HepG2 (cell line): Measurements from ENCODE around the gene SLC12A3. TPM values are rescaled to one million over a fixed set of nuclear protein-coding genes. Genes with fewer than 3 reads are reported as not detected.

Source experiments
- ARNT2 ChIP-seq: sonication (generic); formaldehyde crosslinking; IDR thresholded peaks from 2 replicates; pipeline ENCODE4 v1.8.0; 2022; ENCODE audit warnings: mild to moderate bottlenecking, low read depth, missing genetic modification reagents, moderate library complexity
- EHMT2 ChIP-seq: fragments of 200-600 bp; sonication (generic); IDR thresholded peaks from 2 replicates; pipeline ENCODE4 v1.7.0; 2017; ENCODE audit warnings: antibody characterized with exemption, low read depth, low read length, borderline replicate concordance
- FOXP1 ChIP-seq, 2 experiments: fragments of 450-650 bp in 1 of 2; IDR thresholded peaks; 2 replicates each; pipeline ENCODE4 v1.6.1; 2017 to 2018; ENCODE audit warnings: antibody characterized with exemption in 1 of 2
- HNRNPH1 ChIP-seq: fragments of 200-400 bp; formaldehyde crosslinking; optimal IDR thresholded peaks from 2 replicates; pipeline ENCODE3; 2017; ENCODE audit warnings: mild to moderate bottlenecking, low read depth, low read length
- IKZF4 ChIP-seq: sonication (generic); formaldehyde crosslinking; IDR thresholded peaks from 2 replicates; pipeline ENCODE4 v1.5.1; 2020; ENCODE audit warnings: borderline replicate concordance, mild to moderate bottlenecking, low read depth, missing genetic modification reagents; ENCODE audit errors: not compliant biosample characterization
- KMT2B ChIP-seq: IDR thresholded peaks from 2 replicates; pipeline ENCODE4 v1.6.1; 2016; ENCODE audit warnings: missing genetic modification reagents, missing compliant biosample characterization
- NFRKB ChIP-seq: fragments of 450-650 bp; IDR thresholded peaks from 2 replicates; pipeline ENCODE4 v1.6.1; 2017
- PAF1 ChIP-seq: IDR thresholded peaks from 2 replicates; pipeline ENCODE4 v1.6.1; 2016; ENCODE audit warnings: missing genetic modification reagents, missing compliant biosample characterization
- SMC3 ChIP-seq: IDR thresholded peaks from 2 replicates; pipeline ENCODE4 v1.6.1; 2011; ENCODE audit warnings: low read length, improper control_type of control experiment
- SMYD3 ChIP-seq: sonication (generic); formaldehyde crosslinking; IDR thresholded peaks from 2 replicates; pipeline ENCODE4 v1.8.1; 2023; ENCODE audit warnings: mild to moderate bottlenecking, missing genetic modification reagents
- SNRNP70 ChIP-seq: fragments of 200-400 bp; formaldehyde crosslinking; IDR thresholded peaks from 2 replicates; pipeline ENCODE4 v1.6.1; 2017; ENCODE audit warnings: mild to moderate bottlenecking, low read depth, low read length, moderate library complexity
- TFAP4 ChIP-seq: sonication (generic); IDR thresholded peaks from 2 replicates; pipeline ENCODE4 v1.6.1; 2016; ENCODE audit warnings: low read depth, borderline replicate concordance
- U2AF2 ChIP-seq: fragments of 200-400 bp; formaldehyde crosslinking; IDR thresholded peaks from 2 replicates; pipeline ENCODE4 v1.6.1; 2017; ENCODE audit warnings: low read depth, mild to moderate bottlenecking, low read length
- YEATS4 ChIP-seq: sonication (generic); formaldehyde crosslinking; IDR thresholded peaks from 2 replicates; pipeline ENCODE4 v1.4.0; 2020; ENCODE audit warnings: missing genetic modification reagents, borderline replicate concordance
- ZBTB21 ChIP-seq: sonication (generic); formaldehyde crosslinking; IDR thresholded peaks from 2 replicates; pipeline ENCODE4 v1.4.0; 2020; ENCODE audit warnings: missing genetic modification reagents
- ZFP1 ChIP-seq: IDR thresholded peaks from 2 replicates; pipeline ENCODE4 v1.6.1; 2016
- ZNF274 ChIP-seq: sonication (generic); formaldehyde crosslinking; IDR thresholded peaks from 2 replicates; pipeline ENCODE4 v1.5.1; 2020; ENCODE audit warnings: mild to moderate bottlenecking, missing genetic modification reagents
- ZNF343 ChIP-seq: sonication (generic); formaldehyde crosslinking; IDR thresholded peaks from 2 replicates; pipeline ENCODE4 v1.4.0; 2020; ENCODE audit warnings: mild to moderate bottlenecking, missing genetic modification reagents
- ZNF703 ChIP-seq: sonication (generic); formaldehyde crosslinking; IDR thresholded peaks from 2 replicates; pipeline ENCODE4 v1.5.1; 2020; ENCODE audit warnings: missing genetic modification reagents, mild to moderate bottlenecking, moderate library complexity, borderline replicate concordance
- ZNF772 ChIP-seq: sonication (generic); formaldehyde crosslinking; IDR thresholded peaks from 2 replicates; pipeline ENCODE4 v1.5.0; 2020; ENCODE audit warnings: mild to moderate bottlenecking, missing genetic modification reagents
- polyA plus RNA-seq, 8 experiments: library from polyadenylated mRNA; depleted of rRNA in 3 of 8; stranded (reverse) in 7 of 8; unstranded in 1 of 8; fragments of >200 nt; fragmentation: Illumina TruSeq in 4 of 8; extraction: Trizol in 4 of 8; gene quantifications; 2 replicates each; pipeline versions ENCODE4 v1.2.1 to v1.2.3, GENCODE V29; 2011 to 2016; ENCODE audit warnings: low read depth in 4 of 8, missing spikeins in 1 of 8, mixed read lengths in 1 of 8; ENCODE audit not compliant: insufficient read depth in 1 of 8
- total RNA-seq, 5 experiments: library from RNA; depleted of rRNA; stranded (reverse); fragments of >200 nt; fragmentation: Illumina TruSeq; extraction: Trizol; gene quantifications; 2 replicates each; pipeline ENCODE4 v1.2.3, GENCODE V29; 2016; ENCODE audit warnings: low read depth in 1 of 5
- TF ChIP-seq, protein P1 (sequence below): sonication (generic); formaldehyde crosslinking; IDR thresholded peaks from 2 replicates; pipeline ENCODE4 v1.5.1; 2020; ENCODE audit warnings: mild to moderate bottlenecking, missing genetic modification reagents, borderline replicate concordance
- TF ChIP-seq, protein P2 (sequence below): sonication (generic); formaldehyde crosslinking; IDR thresholded peaks from 2 replicates; pipeline ENCODE4 v1.9.0; 2021; ENCODE audit warnings: missing genetic modification reagents, mild to moderate bottlenecking, borderline replicate concordance

Gene SLC12A3
- total and polyA plus RNA-seq, 2 of the 13 experiments (the other 11 are each of a cell fraction or from before 2014, with no cell fraction given): 6.2 TPM; not detected in 1

GRCh38 chr16:56861092-56861610, 3.9 kb upstream of the SLC12A3 start (continued):
- TF ChIP-seq, protein P1, sequence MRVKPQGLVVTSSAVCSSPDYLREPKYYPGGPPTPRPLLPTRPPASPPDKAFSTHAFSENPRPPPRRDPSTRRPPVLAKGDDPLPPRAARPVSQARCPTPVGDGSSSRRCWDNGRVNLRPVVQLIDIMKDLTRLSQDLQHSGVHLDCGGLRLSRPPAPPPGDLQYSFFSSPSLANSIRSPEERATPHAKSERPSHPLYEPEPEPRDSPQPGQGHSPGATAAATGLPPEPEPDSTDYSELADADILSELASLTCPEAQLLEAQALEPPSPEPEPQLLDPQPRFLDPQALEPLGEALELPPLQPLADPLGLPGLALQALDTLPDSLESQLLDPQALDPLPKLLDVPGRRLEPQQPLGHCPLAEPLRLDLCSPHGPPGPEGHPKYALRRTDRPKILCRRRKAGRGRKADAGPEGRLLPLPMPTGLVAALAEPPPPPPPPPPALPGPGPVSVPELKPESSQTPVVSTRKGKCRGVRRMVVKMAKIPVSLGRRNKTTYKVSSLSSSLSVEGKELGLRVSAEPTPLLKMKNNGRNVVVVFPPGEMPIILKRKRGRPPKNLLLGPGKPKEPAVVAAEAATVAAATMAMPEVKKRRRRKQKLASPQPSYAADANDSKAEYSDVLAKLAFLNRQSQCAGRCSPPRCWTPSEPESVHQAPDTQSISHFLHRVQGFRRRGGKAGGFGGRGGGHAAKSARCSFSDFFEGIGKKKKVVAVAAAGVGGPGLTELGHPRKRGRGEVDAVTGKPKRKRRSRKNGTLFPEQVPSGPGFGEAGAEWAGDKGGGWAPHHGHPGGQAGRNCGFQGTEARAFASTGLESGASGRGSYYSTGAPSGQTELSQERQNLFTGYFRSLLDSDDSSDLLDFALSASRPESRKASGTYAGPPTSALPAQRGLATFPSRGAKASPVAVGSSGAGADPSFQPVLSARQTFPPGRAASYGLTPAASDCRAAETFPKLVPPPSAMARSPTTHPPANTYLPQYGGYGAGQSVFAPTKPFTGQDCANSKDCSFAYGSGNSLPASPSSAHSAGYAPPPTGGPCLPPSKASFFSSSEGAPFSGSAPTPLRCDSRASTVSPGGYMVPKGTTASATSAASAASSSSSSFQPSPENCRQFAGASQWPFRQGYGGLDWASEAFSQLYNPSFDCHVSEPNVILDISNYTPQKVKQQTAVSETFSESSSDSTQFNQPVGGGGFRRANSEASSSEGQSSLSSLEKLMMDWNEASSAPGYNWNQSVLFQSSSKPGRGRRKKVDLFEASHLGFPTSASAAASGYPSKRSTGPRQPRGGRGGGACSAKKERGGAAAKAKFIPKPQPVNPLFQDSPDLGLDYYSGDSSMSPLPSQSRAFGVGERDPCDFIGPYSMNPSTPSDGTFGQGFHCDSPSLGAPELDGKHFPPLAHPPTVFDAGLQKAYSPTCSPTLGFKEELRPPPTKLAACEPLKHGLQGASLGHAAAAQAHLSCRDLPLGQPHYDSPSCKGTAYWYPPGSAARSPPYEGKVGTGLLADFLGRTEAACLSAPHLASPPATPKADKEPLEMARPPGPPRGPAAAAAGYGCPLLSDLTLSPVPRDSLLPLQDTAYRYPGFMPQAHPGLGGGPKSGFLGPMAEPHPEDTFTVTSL (CRISPR knock-in tag): 0 out of 2 replicates have a peak, but pooled peaks have one; percentile 14
- TF ChIP-seq ZNF772 (CRISPR knock-in tag) (no peak), PAF1 (CRISPR knock-in tag) (no peak), ZNF703 (CRISPR knock-in tag) (no peak), SMYD3 (no peak), ZBTB21 (no peak), SNRNP70 (no peak), YEATS4 (CRISPR knock-in tag) (no peak), EHMT2 (no peak), IKZF4 (CRISPR knock-in tag) (no peak), TFAP4 (no peak), U2AF2 (no peak), ZNF274 (no peak), ZFP1 (CRISPR knock-in tag) (no peak), ZNF343 (CRISPR knock-in tag) (0 out of 2 replicates have a peak, but pooled peaks have one; percentile 40), FOXP1 (IDR thresholded peaks at IDR 0.05) (no peak), FOXP1 (CRISPR knock-in tag; IDR thresholded peaks at IDR 0.05) (no peak), KMT2B (CRISPR knock-in tag) (0 out of 2 replicates have a peak, but pooled peaks have one; percentile 11), HNRNPH1 (no peak), NFRKB (no peak), SMC3 (no peak), ARNT2 (CRISPR knock-in tag) (no peak)
- TF ChIP-seq, protein P2, sequence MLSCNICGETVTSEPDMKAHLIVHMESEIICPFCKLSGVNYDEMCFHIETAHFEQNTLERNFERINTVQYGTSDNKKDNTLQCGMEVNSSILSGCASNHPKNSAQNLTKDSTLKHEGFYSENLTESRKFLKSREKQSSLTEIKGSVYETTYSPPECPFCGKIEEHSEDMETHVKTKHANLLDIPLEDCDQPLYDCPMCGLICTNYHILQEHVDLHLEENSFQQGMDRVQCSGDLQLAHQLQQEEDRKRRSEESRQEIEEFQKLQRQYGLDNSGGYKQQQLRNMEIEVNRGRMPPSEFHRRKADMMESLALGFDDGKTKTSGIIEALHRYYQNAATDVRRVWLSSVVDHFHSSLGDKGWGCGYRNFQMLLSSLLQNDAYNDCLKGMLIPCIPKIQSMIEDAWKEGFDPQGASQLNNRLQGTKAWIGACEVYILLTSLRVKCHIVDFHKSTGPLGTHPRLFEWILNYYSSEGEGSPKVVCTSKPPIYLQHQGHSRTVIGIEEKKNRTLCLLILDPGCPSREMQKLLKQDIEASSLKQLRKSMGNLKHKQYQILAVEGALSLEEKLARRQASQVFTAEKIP (CRISPR knock-in tag): no peak
